ENCODE measurements around the gene VENTX. TPM values are rescaled to one million over a fixed set of nuclear protein-coding genes. Genes with fewer than 3 reads are reported as not detected.

Gene VENTX
- total and polyA plus RNA-seq, 7 donors: 0.36 to 1.4 (median 0.83) TPM; not detected in 2

GRCh38 chr10:133252223-133252552 is 14.5 kb downstream of the VENTX start:
- Histone ChIP-seq H3K4me3 (no peak overlapping the region), H3K9me3 (no peaks in the 10 kb centered on the region), H3K36me3 (no peaks in the 10 kb centered on the region), H3K27ac (no peak overlapping the region), H3K27me3 (peaks cover 0 to 47% (median 19%) of the 10 kb centered on the region in 3 donors), H3K4me1 (peaks cover 0 to 1% (median under 1%) of the 10 kb centered on the region in 4 donors)
- TF ChIP-seq POLR2AphosphoS5 (IDR thresholded peaks at IDR 0.05) (no peak), EP300 (IDR thresholded peaks at IDR 0.05) (no peak), POLR2A (IDR thresholded peaks at IDR 0.05) (no peak), CTCF (IDR thresholded peaks at IDR 0.05) (no peak)
- no peak for DNase-seq
- WGBS, 2 donors: 66 to 85% methylated on average over 12 of the region's 12 CpGs
- intact Hi-C loops (cut with DNase I): no loop called here

- intact Hi-C loops (cut with DNase I): no loop called here
- no peak for DNase-seq
- Histone ChIP-seq H3K27ac (no peak overlapping the region), H3K36me3 (no peaks in the 10 kb centered on the region), H3K27me3 (peaks cover 0 to 42% (median 8%) of the 10 kb centered on the region in 3 donors), H3K4me1 (peaks cover 0 to 13% (median 11%) of the 10 kb centered on the region in 4 donors), H3K4me3 (no peak overlapping the region), H3K9me3 (no peaks in the 10 kb centered on the region)
- 78 to 79% methylated on average over 22 of the region's 22 CpGs for WGBS, 2 donors
- TF ChIP-seq POLR2AphosphoS5 (IDR thresholded peaks at IDR 0.05): no peak
- TF ChIP-seq POLR2A (IDR thresholded peaks at IDR 0.05): no peak
- no peak for TF ChIP-seq EP300 (IDR thresholded peaks at IDR 0.05)
- no peak for TF ChIP-seq CTCF (IDR thresholded peaks at IDR 0.05)
Observed at GRCh38 chr10:133253361-133253955, 15.8 kb downstream of the VENTX start.

GRCh38 chr10:133254421-133255120 is 16.9 kb downstream of the VENTX start:
- intact Hi-C loops (cut with DNase I): no loop called here

GRCh38 chr10:133255323-133255722 is 17.7 kb downstream of the VENTX start:
- WGBS, 2 donors: 94% methylated on average over 15 of the region's 15 CpGs
- no peak overlapping the region for H3K4me3 ChIP-seq
- no peak overlapping the region for H3K27ac ChIP-seq
- peaks cover 0 to 18% (median 11%) of the 10 kb centered on the region in 4 donors for H3K4me1 ChIP-seq
- no peaks in the 10 kb centered on the region for H3K36me3 ChIP-seq
- no peaks in the 10 kb centered on the region for H3K9me3 ChIP-seq
- intact Hi-C loops (cut with DNase I): no loop called here
- H3K27me3 ChIP-seq: peaks cover 0 to 27% (median 0%) of the 10 kb centered on the region in 3 donors
- TF ChIP-seq EP300 (IDR thresholded peaks at IDR 0.05) (no peak), CTCF (IDR thresholded peaks at IDR 0.05) (no peak), POLR2AphosphoS5 (IDR thresholded peaks at IDR 0.05) (no peak), POLR2A (IDR thresholded peaks at IDR 0.05) (no peak)
- DNase-seq: no peak

More at GRCh38 chr10:133254421-133255120, 16.9 kb downstream of the VENTX start:
- no peaks in the 10 kb centered on the region for H3K36me3 ChIP-seq
- peaks cover 0 to 13% (median 11%) of the 10 kb centered on the region in 4 donors for H3K4me1 ChIP-seq
- no peaks in the 10 kb centered on the region for H3K9me3 ChIP-seq
- peaks cover 0 to 32% (median 1%) of the 10 kb centered on the region in 3 donors for H3K27me3 ChIP-seq
- no peak for DNase-seq
- no peak overlapping the region for H3K4me3 ChIP-seq
- WGBS, 2 donors: 58 to 74% methylated on average over 13 of the region's 13 CpGs
- no peak for TF ChIP-seq CTCF (IDR thresholded peaks at IDR 0.05)
- no peak for TF ChIP-seq EP300 (IDR thresholded peaks at IDR 0.05)
- TF ChIP-seq POLR2A (IDR thresholded peaks at IDR 0.05): no peak
- no peak for TF ChIP-seq POLR2AphosphoS5 (IDR thresholded peaks at IDR 0.05)
- H3K27ac ChIP-seq: no peak overlapping the region

Measured in sigmoid colon (tissue), 7 donors.